ENCODE data around the gene HSD11B2. TPM values are rescaled to one million over a fixed set of nuclear protein-coding genes. Genes with fewer than 3 reads are reported as not detected.

HSD11B2 gene
- total and polyA plus RNA-seq, 2 of the 4 experiments (the other 2 are of a cell fraction): 0.26 TPM; not detected in 1

DNA sequence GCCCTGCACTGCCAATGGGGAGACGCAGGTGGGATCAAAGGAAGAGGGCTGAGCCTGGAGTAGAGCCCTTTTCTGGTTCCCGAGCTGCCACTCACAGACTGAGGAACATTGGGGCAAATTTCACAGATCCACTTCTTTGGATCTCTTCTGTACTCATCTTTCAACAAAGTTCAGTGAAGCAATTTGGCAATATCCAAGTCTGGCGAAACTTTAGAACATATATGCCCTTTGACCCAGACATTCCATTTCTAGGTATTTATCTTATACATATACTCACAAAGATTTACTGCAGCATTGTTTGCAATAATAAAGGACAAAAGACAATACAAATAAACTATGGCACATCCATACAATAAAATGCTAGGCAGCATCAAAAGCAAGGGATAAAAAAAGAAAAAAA, 19.6 kb upstream of the HSD11B2 start:
- peaks cover 11% of the 10 kb centered on the region for H3K4me1 ChIP-seq (ENCODE audit: control insufficient read depth, insufficient read depth, low read length)
- in situ Hi-C loops (cut with MboI; ENCODE audit: low sequenced_read_pairs) (no loop called here), dilution Hi-C loops (cut with HindIII; ENCODE audit: low sequenced_read_pairs, unreplicated experiment) (no loop called here), intact Hi-C loops (cut with micrococcal nuclease) (no loop called here)
- no peak overlapping the region for H2AK5ac ChIP-seq (ENCODE audit: low read depth, low read length)
- no peak overlapping the region for H3K23ac ChIP-seq (ENCODE audit: low read depth, low read length)
- no peak overlapping the region for H3K27ac ChIP-seq (ENCODE audit: insufficient read depth, low read length)
- POLR2A ChIA-PET (ENCODE audit: unreplicated experiment): no interaction called here
- peaks cover 2 to 25% of the 10 kb centered on the region in 2 experiments; a peak in 3 of 4 replicates for H3K79me1 ChIP-seq (ENCODE audit: low read depth in 1 of 2, low read length in 2 of 2)
- H3K36me3 ChIP-seq (ENCODE audit: control insufficient read depth, insufficient read depth, low read length): no peaks in the 10 kb centered on the region
- H3K4me2 ChIP-seq (ENCODE audit: low read depth, low read length): no peak overlapping the region
- no peak overlapping the region for H3K18ac ChIP-seq (ENCODE audit: low read depth, low read length)
- no peak overlapping the region for H3K9ac ChIP-seq (ENCODE audit: low read depth, low read length)
- H4K8ac ChIP-seq (ENCODE audit: low read depth in 2 of 2, low read length in 2 of 2): no peak overlapping the region
- no peaks in the 10 kb centered on the region for H4K20me1 ChIP-seq (ENCODE audit: insufficient read depth, low read length)
- no peaks in the 10 kb centered on the region for H3K27me3 ChIP-seq (ENCODE audit: control insufficient read depth, insufficient read depth, low read length)
- BruUV-seq (replicated peaks): no TSS peak
- H3K4me3 ChIP-seq (ENCODE audit: insufficient read depth, low read depth, low read length): no peak overlapping the region
- TF ChIP-seq RCOR1 (IDR thresholded peaks at IDR 0.05; ENCODE audit: insufficient replicate concordance, low read length) (no peak), NFE2L2 (IDR thresholded peaks at IDR 0.05; ENCODE audit: low read depth, low read length) (no peak), CHD1 (IDR thresholded peaks at IDR 0.05; ENCODE audit: low read depth, low read length) (no peak), RAD21 (IDR thresholded peaks at IDR 0.05; ENCODE audit: low read length) (no peak), FOS (IDR thresholded peaks at IDR 0.05; ENCODE audit: low read depth, low read length) (no peak), BHLHE40 (IDR thresholded peaks at IDR 0.05; ENCODE audit: low read depth, low read length) (no peak), MAZ (IDR thresholded peaks at IDR 0.05; ENCODE audit: borderline replicate concordance, low read depth, low read length) (no peak), MXI1 (IDR thresholded peaks at IDR 0.05; ENCODE audit: borderline replicate concordance, low read depth, low read length) (no peak), POLR2A (IDR thresholded peaks at IDR 0.05; ENCODE audit: low read depth, low read length) (no peak), RFX5 (IDR thresholded peaks at IDR 0.05; ENCODE audit: low read depth, low read length) (no peak), MAFK (IDR thresholded peaks at IDR 0.05; ENCODE audit: low read depth, low read length) (no peak), CEBPB (IDR thresholded peaks at IDR 0.05; ENCODE audit: low read depth, low read length) (no peak)
- TF ChIP-seq, protein P1, sequence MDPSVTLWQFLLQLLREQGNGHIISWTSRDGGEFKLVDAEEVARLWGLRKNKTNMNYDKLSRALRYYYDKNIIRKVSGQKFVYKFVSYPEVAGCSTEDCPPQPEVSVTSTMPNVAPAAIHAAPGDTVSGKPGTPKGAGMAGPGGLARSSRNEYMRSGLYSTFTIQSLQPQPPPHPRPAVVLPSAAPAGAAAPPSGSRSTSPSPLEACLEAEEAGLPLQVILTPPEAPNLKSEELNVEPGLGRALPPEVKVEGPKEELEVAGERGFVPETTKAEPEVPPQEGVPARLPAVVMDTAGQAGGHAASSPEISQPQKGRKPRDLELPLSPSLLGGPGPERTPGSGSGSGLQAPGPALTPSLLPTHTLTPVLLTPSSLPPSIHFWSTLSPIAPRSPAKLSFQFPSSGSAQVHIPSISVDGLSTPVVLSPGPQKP (IDR thresholded peaks at IDR 0.05; ENCODE audit: borderline replicate concordance, low read depth, low read length): no peak
- TF ChIP-seq, protein P2, sequence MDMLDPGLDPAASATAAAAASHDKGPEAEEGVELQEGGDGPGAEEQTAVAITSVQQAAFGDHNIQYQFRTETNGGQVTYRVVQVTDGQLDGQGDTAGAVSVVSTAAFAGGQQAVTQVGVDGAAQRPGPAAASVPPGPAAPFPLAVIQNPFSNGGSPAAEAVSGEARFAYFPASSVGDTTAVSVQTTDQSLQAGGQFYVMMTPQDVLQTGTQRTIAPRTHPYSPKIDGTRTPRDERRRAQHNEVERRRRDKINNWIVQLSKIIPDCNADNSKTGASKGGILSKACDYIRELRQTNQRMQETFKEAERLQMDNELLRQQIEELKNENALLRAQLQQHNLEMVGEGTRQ (IDR thresholded peaks at IDR 0.05; ENCODE audit: low read depth, low read length): no peak
- TF ChIP-seq, protein P3, sequence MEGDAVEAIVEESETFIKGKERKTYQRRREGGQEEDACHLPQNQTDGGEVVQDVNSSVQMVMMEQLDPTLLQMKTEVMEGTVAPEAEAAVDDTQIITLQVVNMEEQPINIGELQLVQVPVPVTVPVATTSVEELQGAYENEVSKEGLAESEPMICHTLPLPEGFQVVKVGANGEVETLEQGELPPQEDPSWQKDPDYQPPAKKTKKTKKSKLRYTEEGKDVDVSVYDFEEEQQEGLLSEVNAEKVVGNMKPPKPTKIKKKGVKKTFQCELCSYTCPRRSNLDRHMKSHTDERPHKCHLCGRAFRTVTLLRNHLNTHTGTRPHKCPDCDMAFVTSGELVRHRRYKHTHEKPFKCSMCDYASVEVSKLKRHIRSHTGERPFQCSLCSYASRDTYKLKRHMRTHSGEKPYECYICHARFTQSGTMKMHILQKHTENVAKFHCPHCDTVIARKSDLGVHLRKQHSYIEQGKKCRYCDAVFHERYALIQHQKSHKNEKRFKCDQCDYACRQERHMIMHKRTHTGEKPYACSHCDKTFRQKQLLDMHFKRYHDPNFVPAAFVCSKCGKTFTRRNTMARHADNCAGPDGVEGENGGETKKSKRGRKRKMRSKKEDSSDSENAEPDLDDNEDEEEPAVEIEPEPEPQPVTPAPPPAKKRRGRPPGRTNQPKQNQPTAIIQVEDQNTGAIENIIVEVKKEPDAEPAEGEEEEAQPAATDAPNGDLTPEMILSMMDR (conservative IDR thresholded peaks at IDR 0.05; ENCODE audit: low read depth, low read length): no peak
- no peak overlapping the region for H2BK20ac ChIP-seq (ENCODE audit: low read depth, low read length)
- no peak overlapping the region for H4K5ac ChIP-seq (ENCODE audit: low read depth, low read length)
- H3K14ac ChIP-seq (replicated peaks; ENCODE audit: low read depth, low read length): no peak overlapping the region
- no peak overlapping the region for H2BK15ac ChIP-seq (ENCODE audit: low read depth, low read length)
- H3K4ac ChIP-seq (ENCODE audit: low read depth, low read length): no peak overlapping the region
- ATAC-seq (ENCODE audit: low read depth) (no peak), DNase-seq (no peak)
- WGBS, 2 experiments (ENCODE audit: extremely low coverage in 2 of 2, insufficient read length in 1 of 2): 89% methylated on average over 2 of the region's 3 CpGs; no CpG with 5 or more reads in 1 of the 2 experiments
- H3K9me1 ChIP-seq (ENCODE audit: insufficient read depth, low read length): peaks cover 12% of the 10 kb centered on the region
- H2BK5ac ChIP-seq (ENCODE audit: low read depth, low read length, poor library complexity, severe bottlenecking): no peak overlapping the region
- H2BK120ac ChIP-seq (ENCODE audit: low read depth, low read length): no peak overlapping the region
- no peak overlapping the region for H4K91ac ChIP-seq (ENCODE audit: insufficient read depth, low read depth, low read length)
- no peaks in the 10 kb centered on the region for H3K9me3 ChIP-seq (ENCODE audit: control insufficient read depth, insufficient read depth, low read length)
- no peak overlapping the region for H3K56ac ChIP-seq (ENCODE audit: extremely low read depth, insufficient read depth, low read length)
- H2AK9ac ChIP-seq (replicated peaks; ENCODE audit: low read depth, low read length, poor library complexity): no peak overlapping the region
- CTCF ChIA-PET: interaction anchor here (0.6 kb wide), 1 partner anchor 12 kb away, joined by 4 read pairs; no protein-coding TSS in a partner anchor
- no peak overlapping the region for H2AFZ ChIP-seq (replicated peaks; ENCODE audit: low read length, poor library complexity)

Data from IMR-90 (cell line).